ENCODE data around the gene KCNAB2. TPM values are rescaled to one million over a fixed set of nuclear protein-coding genes. Genes with fewer than 3 reads are reported as not detected.

The KCNAB2 gene
- polyA plus RNA-seq, 1 experiment = 10.3 TPM

DNA sequence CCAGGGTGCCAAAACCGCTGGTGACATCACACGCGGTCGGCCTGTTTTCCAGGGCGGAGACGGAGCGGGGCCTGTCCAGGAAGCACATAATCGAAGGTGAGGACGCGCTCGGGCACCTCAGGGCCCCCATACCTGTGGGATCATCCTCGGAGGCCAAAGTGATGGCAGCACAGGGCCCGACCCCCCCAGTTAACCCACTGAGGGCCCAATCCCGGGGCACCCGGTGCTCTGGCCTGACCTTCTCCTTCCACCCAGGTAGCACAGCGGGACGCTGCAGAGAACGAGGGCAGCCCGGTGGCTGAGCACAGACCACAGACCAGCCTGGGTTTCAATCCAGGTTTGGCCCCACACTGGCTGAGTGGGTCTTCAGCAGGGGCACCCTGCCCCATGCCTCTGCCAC lies 43.3 kb downstream of the KCNAB2 start:
- TF ChIP-seq, protein P1, sequence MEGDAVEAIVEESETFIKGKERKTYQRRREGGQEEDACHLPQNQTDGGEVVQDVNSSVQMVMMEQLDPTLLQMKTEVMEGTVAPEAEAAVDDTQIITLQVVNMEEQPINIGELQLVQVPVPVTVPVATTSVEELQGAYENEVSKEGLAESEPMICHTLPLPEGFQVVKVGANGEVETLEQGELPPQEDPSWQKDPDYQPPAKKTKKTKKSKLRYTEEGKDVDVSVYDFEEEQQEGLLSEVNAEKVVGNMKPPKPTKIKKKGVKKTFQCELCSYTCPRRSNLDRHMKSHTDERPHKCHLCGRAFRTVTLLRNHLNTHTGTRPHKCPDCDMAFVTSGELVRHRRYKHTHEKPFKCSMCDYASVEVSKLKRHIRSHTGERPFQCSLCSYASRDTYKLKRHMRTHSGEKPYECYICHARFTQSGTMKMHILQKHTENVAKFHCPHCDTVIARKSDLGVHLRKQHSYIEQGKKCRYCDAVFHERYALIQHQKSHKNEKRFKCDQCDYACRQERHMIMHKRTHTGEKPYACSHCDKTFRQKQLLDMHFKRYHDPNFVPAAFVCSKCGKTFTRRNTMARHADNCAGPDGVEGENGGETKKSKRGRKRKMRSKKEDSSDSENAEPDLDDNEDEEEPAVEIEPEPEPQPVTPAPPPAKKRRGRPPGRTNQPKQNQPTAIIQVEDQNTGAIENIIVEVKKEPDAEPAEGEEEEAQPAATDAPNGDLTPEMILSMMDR (IDR thresholded peaks at IDR 0.05; ENCODE audit: insufficient read depth, low read depth, low read length) = no peak
- no peaks in the 10 kb centered on the region for H3K36me3 ChIP-seq (ENCODE audit: control insufficient read depth, insufficient read depth, low read length)
- DNase-seq (ENCODE audit: low read depth) = no peak
- no peak overlapping the region for H3K4me3 ChIP-seq (ENCODE audit: low read depth, low read length)
- H3K27me3 ChIP-seq (ENCODE audit: control insufficient read depth, insufficient read depth, low read length) = no peaks in the 10 kb centered on the region
- POLR2A ChIA-PET = no interaction called here
- CTCF ChIA-PET = interaction anchor here (1.2 kb wide), 1 partner anchor 36 kb away, joined by 3 read pairs; no protein-coding TSS in a partner anchor

GRCh38 chr1:6090288-6090687 lies 44.6 kb downstream of the KCNAB2 start:
- TF ChIP-seq, protein P1 (IDR thresholded peaks at IDR 0.05; ENCODE audit: insufficient read depth, low read depth, low read length) = no peak
- no peak for DNase-seq (ENCODE audit: low read depth)
- Histone ChIP-seq H3K36me3 (ENCODE audit: control insufficient read depth, insufficient read depth, low read length) (no peaks in the 10 kb centered on the region), H3K27me3 (ENCODE audit: control insufficient read depth, insufficient read depth, low read length) (no peaks in the 10 kb centered on the region), H3K4me3 (ENCODE audit: low read depth, low read length) (no peak overlapping the region)
- POLR2A ChIA-PET = no interaction called here
- CTCF ChIA-PET = interaction anchor here (1.0 to 1.2 kb wide), 2 partner anchors 8 to 37 kb away, joined by 3 read pairs; no protein-coding TSS in a partner anchor

- no peak for DNase-seq (ENCODE audit: low read depth)
- POLR2A ChIA-PET = no interaction called here
- Histone ChIP-seq H3K4me3 (ENCODE audit: low read depth, low read length) (no peak overlapping the region), H3K27me3 (ENCODE audit: control insufficient read depth, insufficient read depth, low read length) (no peaks in the 10 kb centered on the region), H3K36me3 (ENCODE audit: control insufficient read depth, insufficient read depth, low read length) (no peaks in the 10 kb centered on the region)
- CTCF ChIA-PET = interaction anchor here (0.6 kb wide), 1 partner anchor 57 kb away, joined by 3 read pairs; no protein-coding TSS in a partner anchor
- TF ChIP-seq, protein P1 (IDR thresholded peaks at IDR 0.05; ENCODE audit: insufficient read depth, low read depth, low read length) = no peak
These were observed 45.5 kb downstream of the KCNAB2 start for GRCh38 chr1:6090996-6091822.

GRCh38 chr1:6091823-6092109 lies 46.1 kb downstream of the KCNAB2 start:
- H3K27me3 ChIP-seq (ENCODE audit: control insufficient read depth, insufficient read depth, low read length) = no peaks in the 10 kb centered on the region
- TF ChIP-seq, protein P1 (IDR thresholded peaks at IDR 0.05; ENCODE audit: insufficient read depth, low read depth, low read length) = no peak
- no peak for DNase-seq (ENCODE audit: low read depth)
- ChIA-PET CTCF (no interaction called here), POLR2A (no interaction called here)
- no peak overlapping the region for H3K4me3 ChIP-seq (ENCODE audit: low read depth, low read length)
- no peaks in the 10 kb centered on the region for H3K36me3 ChIP-seq (ENCODE audit: control insufficient read depth, insufficient read depth, low read length)

GRCh38 chr1:6092211-6092610 lies 46.5 kb downstream of the KCNAB2 start:
- DNase-seq (ENCODE audit: low read depth) = no peak
- CTCF ChIA-PET = interaction anchor here (0.8 kb wide), 1 partner anchor 49 kb away, joined by 3 read pairs; no protein-coding TSS in a partner anchor
- Histone ChIP-seq H3K4me3 (ENCODE audit: low read depth, low read length) (no peak overlapping the region), H3K36me3 (ENCODE audit: control insufficient read depth, insufficient read depth, low read length) (no peaks in the 10 kb centered on the region), H3K27me3 (ENCODE audit: control insufficient read depth, insufficient read depth, low read length) (no peaks in the 10 kb centered on the region)
- POLR2A ChIA-PET = no interaction called here
- TF ChIP-seq, protein P1 (IDR thresholded peaks at IDR 0.05; ENCODE audit: insufficient read depth, low read depth, low read length) = no peak
